Stomach (tissue), 9 donors: ENCODE measurements around the gene IL21R. TPM values are rescaled to one million over a fixed set of nuclear protein-coding genes. Genes with fewer than 3 reads are reported as not detected.

Experiments used
- DNase-seq, 2 donors: peaks; one replicate each; pipeline versions ENCODE4 v3.0.0 to v3.0.0-alpha.2; 2013 to 2019
- H3K27ac ChIP-seq, 5 donors: fragments of 200-600 bp in 4 of 5; sonication (generic) in 4 of 5; one replicate each; pipeline ENCODE4 v1.5.1; 2013 to 2019; ENCODE audit warnings: mild to moderate bottlenecking in 1 of 5, moderate library complexity in 1 of 5
- H3K27me3 ChIP-seq, 3 donors: fragments of 200-600 bp; sonication (generic); one replicate each; pipeline ENCODE4 v1.5.1; 2017 to 2019; ENCODE audit warnings: mixed run types in 1 of 3
- H3K36me3 ChIP-seq, 4 donors: fragments of 200-600 bp; sonication (generic); 1 replicate in 3 of 4; 2 replicates in 1 of 4; pipeline ENCODE4 v1.5.1; 2016 to 2019
- H3K4me1 ChIP-seq, 4 donors: fragments of 200-600 bp; sonication (generic); one replicate each; pipeline ENCODE4 v1.5.1; 2016 to 2019
- H3K4me3 ChIP-seq, 4 donors: fragments of 200-600 bp; sonication (generic) in 3 of 4; one replicate each; pipeline ENCODE4 v1.5.1; 2016 to 2019; ENCODE audit warnings: mild to moderate bottlenecking in 1 of 4
- H3K9me3 ChIP-seq, 4 donors: fragments of 200-600 bp; sonication (generic); one replicate each; pipeline ENCODE4 v1.5.1; 2016 to 2019
- EP300 ChIP-seq: sonication (generic); formaldehyde crosslinking; IDR thresholded peaks from one replicate; pipeline ENCODE4 v1.6.1; 2017; ENCODE audit warnings: antibody characterized with exemption
- POLR2A ChIP-seq, 4 donors: fragments of 450-650 bp; IDR thresholded peaks; one replicate each; pipeline ENCODE4 v1.6.1; 2016; ENCODE audit warnings: antibody characterized with exemption in 4 of 4, control low read depth in 2 of 4, mild to moderate bottlenecking in 1 of 4, moderate library complexity in 1 of 4
- POLR2AphosphoS5 ChIP-seq, 3 donors: sonication (generic); formaldehyde crosslinking; IDR thresholded peaks; one replicate each; pipeline ENCODE4 v1.6.1; 2016; ENCODE audit warnings: antibody characterized with exemption in 3 of 3
- WGBS, 5 donors: extraction: QIAGEN DNeasy Blood & Tissue Kit in 3 of 5; methylation state at CpG; one replicate each; pipeline versions ENCODE4 v1.1.5 to v1.1.7; 2013 to 2018; 5-methylcytosine and 5-hydroxymethylcytosine counted together
- intact Hi-C: fragments of 100-400 bp; cut with DNase I; formaldehyde crosslinking; loops from one replicate; pipeline ENCODE4 v1.15.1; 2023; ENCODE audit warnings: low total_unique reads
- polyA plus RNA-seq, 3 donors: library from polyadenylated mRNA; stranded (reverse); fragments of 200-250 nt; gene quantifications; one replicate each; pipeline ENCODE4 v1.2.3, GENCODE V29; 2013
- total RNA-seq, 5 donors: library from RNA; depleted of rRNA; stranded (reverse); fragments of >200 nt; gene quantifications; one replicate each; pipeline versions ENCODE4 v1.1.0 to v1.2.3, GENCODE V29; 2014 to 2016
- TF ChIP-seq, protein P1 (sequence below), 7 experiments: fragments of 450-650 bp in 4 of 7; fragments of 200-600 bp in 3 of 7; sonication (generic) in 3 of 7; IDR thresholded peaks; one replicate each; pipeline ENCODE4 v1.5.1; 2016 to 2019; ENCODE audit warnings: antibody characterized with exemption in 7 of 7, control low read depth in 2 of 7, mild to moderate bottlenecking in 1 of 7
- donor health status: healthy with polysubstance abuse.
- donor health status: Bipolar disorder and iron deficiency.
- donor health status: healthy.

The IL21R gene
- total and polyA plus RNA-seq, 8 donors = 0.14 to 0.73 (median 0.38) TPM; not detected in 4

DNA sequence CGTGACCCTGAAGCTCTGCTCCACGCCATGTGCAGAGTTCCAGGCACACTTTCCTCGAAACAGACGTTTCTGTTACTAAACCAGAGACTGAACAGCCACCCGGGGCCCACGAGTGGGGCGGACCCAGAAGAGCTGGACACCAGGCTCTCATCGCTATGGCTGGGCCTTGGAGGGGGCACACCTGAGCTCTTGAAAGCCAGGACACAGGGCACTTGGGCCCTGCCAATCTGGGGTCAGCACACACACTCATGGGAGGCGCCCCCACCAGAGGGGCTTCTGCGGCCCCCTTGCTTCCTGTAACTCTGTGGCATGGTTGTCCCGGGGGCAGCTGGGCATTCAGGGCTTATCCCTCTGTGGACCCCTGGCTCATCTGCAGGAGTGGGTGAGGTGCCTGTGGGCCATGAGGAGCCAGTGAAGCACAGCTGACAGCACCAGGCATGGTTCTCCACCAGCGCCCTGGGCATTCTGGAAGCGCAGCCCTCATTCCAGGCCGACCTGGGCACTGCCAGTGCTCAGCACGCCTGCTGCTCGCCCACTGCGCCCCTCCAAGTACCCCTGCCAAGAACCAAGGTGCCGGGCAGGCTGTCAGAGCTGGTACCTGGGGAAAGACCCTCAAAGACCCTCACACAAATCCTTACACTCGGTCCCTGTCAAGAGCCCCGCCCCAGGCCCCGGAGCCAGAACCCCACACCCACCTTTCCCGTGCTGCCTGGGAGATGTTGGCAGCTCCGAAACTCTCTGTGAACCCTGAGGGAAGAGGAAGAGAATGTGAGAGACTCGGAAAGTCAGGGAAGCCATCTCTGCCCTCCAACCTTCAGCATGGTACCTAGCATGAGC lies 61.1 kb downstream of the IL21R start:
- Histone ChIP-seq H3K27me3 (no peaks in the 10 kb centered on the region), H3K4me1 (peaks cover 0 to 22% (median 8%) of the 10 kb centered on the region in 4 donors), H3K9me3 (no peaks in the 10 kb centered on the region), H3K36me3 (peaks cover 68 to 96% (median 92%) of the 10 kb centered on the region in 4 donors), H3K27ac (no peak overlapping the region), H3K4me3 (no peak overlapping the region)
- 91 to 94% (median 92%) methylated on average over 21 to 24 of the region's 24 CpGs for whole genome bisulfite sequencing, 5 donors
- TF ChIP-seq, protein P1, sequence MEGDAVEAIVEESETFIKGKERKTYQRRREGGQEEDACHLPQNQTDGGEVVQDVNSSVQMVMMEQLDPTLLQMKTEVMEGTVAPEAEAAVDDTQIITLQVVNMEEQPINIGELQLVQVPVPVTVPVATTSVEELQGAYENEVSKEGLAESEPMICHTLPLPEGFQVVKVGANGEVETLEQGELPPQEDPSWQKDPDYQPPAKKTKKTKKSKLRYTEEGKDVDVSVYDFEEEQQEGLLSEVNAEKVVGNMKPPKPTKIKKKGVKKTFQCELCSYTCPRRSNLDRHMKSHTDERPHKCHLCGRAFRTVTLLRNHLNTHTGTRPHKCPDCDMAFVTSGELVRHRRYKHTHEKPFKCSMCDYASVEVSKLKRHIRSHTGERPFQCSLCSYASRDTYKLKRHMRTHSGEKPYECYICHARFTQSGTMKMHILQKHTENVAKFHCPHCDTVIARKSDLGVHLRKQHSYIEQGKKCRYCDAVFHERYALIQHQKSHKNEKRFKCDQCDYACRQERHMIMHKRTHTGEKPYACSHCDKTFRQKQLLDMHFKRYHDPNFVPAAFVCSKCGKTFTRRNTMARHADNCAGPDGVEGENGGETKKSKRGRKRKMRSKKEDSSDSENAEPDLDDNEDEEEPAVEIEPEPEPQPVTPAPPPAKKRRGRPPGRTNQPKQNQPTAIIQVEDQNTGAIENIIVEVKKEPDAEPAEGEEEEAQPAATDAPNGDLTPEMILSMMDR (IDR thresholded peaks at IDR 0.05) = no peak
- TF ChIP-seq EP300 = no peak
- TF ChIP-seq POLR2AphosphoS5 (IDR thresholded peaks at IDR 0.05) = no peak
- TF ChIP-seq POLR2A (IDR thresholded peaks at IDR 0.05) = no peak
- intact Hi-C loops = no loop called here
- no peak for DNase-seq

DNA sequence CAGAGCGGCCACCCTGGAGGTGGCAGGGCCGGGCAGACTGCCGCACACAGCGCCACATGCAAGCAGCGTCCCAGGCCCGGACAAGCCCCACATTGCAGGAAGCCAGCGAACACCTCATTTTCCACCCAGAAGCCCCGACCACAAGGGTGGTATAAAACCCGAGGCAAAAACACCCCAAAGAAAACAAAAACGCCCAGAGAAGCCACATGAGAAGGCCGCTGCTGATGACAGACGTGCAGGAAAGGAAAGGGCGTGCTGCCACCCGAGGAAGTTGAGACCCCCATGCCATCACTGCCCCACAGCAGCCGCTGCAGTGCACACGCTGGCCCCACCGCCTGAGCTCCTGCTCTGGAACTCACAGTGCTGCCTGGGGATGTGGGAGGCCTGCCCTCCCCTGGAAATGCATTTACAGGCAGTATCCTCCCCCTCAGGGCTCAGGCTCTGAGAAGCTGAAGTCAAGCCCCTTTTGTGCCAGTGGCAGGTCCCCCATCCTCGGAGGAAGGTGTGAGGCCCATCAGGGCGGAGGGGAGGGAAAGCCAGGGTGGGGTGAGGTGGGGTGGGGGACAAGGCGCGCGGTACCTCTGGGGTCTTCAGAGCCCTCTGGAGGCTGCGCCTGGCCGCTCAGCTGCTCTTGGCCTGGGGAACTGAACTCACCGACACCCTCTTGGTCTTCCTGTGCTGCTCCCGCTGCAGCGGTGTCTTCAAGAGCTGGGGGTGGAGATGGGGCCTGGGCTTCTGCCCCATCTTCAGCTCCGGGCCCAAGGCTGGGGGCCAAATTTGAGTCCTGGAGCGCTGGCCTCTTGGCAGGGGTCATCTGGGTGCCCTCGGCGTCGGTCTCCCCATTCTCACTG lies 62.0 kb downstream of the IL21R start:
- peak in 1 of 2 donors; percentile 48 for DNase-seq
- H3K9me3 ChIP-seq = no peaks in the 10 kb centered on the region
- peaks cover 0 to 22% (median 8%) of the 10 kb centered on the region in 4 donors for H3K4me1 ChIP-seq
- no peak overlapping the region for H3K27ac ChIP-seq
- TF ChIP-seq EP300 = no peak
- no peak overlapping the region for H3K4me3 ChIP-seq
- intact Hi-C loops = no loop called here
- H3K36me3 ChIP-seq = peaks cover 77 to 100% (median 100%) of the 10 kb centered on the region in 4 donors
- WGBS, 5 donors = 82 to 93% (median 89%) methylated on average over 27 to 32 of the region's 32 CpGs
- H3K27me3 ChIP-seq = no peaks in the 10 kb centered on the region

DNA sequence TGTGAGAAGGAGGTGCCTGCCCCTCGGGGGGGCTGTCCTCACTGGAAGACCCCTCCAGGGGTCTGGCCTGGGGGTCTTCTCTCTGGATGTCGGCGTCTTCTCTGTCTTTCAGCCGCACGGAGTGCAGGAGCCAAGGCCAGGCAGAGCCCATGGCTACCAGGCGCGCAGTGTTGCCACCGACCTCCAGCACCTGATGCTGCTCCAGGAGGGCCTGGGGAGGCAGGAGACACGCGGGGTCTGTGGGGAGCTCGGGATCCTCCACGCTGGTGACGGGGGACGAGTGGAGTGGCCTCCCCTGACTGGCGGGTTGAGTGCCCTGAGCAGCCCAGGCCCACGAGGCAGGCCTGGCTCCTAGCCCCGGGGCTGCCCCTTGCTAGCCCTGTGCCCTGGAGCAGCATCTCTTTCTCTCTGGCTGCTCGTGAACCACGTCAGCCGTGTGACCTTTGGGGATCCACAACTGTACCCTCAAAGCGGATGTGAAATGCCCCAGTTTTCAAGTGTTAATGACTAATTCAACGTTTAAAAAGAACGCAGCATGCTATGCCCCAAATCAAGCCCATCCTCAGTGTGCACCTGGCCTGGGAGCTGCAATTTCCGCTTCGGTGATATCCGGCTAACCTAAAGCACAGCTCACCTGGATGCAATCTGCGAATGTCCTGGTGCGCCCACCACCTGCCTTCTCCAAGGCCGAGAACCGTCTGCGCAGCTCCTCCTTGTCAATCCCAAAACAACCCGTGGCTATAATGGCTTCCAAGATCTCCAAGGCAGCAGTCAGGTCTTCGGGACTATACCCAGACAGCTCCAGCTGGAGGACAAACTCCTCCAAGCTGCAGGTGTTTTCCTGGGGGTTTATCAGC lies 62.9 kb downstream of the IL21R start:
- H3K27ac ChIP-seq = no peak overlapping the region
- WGBS, 5 donors = 84 to 91% (median 89%) methylated on average over 22 to 33 of the region's 33 CpGs
- H3K9me3 ChIP-seq = no peaks in the 10 kb centered on the region
- intact Hi-C loops = no loop called here
- H3K4me1 ChIP-seq = peaks cover 0 to 22% (median 8%) of the 10 kb centered on the region in 4 donors
- H3K36me3 ChIP-seq = peaks cover 84 to 100% (median 100%) of the 10 kb centered on the region in 4 donors
- DNase-seq = no peak
- no peaks in the 10 kb centered on the region for H3K27me3 ChIP-seq
- TF ChIP-seq POLR2AphosphoS5 (IDR thresholded peaks at IDR 0.05) (no peak), POLR2A (IDR thresholded peaks at IDR 0.05) (no peak), EP300 (no peak)
- TF ChIP-seq, protein P1 (IDR thresholded peaks at IDR 0.05) = no peak
- no peak overlapping the region for H3K4me3 ChIP-seq

DNA sequence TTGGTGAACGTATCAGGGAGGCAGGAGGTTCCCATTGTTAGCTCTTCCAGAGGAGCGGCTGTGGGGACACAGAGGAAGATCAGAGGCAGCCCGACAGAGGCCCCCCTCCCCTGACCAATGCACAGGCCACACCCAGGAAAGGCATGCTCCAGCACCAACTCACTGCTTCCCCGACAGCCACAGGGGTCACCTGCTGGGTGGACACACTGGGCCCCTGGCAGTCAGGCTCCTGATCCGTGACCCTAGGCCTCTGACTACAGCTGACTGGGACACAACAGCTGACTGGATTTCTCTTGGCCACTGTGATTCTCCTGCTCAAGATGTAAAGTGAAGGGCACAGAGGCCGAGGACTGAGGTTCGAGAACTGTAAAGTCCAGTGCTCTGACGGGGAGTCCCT lies 63.5 kb downstream of the IL21R start:
- H3K4me1 ChIP-seq = peaks cover 0 to 16% (median 8%) of the 10 kb centered on the region in 4 donors
- intact Hi-C loops = no loop called here
- H3K9me3 ChIP-seq = no peaks in the 10 kb centered on the region
- no peaks in the 10 kb centered on the region for H3K27me3 ChIP-seq
- WGBS, 5 donors = 56 to 85% (median 65%) methylated on average over 6 to 8 of the region's 8 CpGs
- DNase-seq = peak in 1 of 2 donors; percentile 29
- H3K36me3 ChIP-seq = peaks cover 90 to 100% (median 100%) of the 10 kb centered on the region in 4 donors
- TF ChIP-seq, protein P1 (IDR thresholded peaks at IDR 0.05) = no peak
- TF ChIP-seq POLR2A (IDR thresholded peaks at IDR 0.05) (no peak), POLR2AphosphoS5 (IDR thresholded peaks at IDR 0.05) (no peak), EP300 (no peak)
- no peak overlapping the region for H3K27ac ChIP-seq
- no peak overlapping the region for H3K4me3 ChIP-seq
